Lung microvascular endothelial cell (primary cell): ENCODE results near the gene CUL2. TPM values are rescaled to one million over a fixed set of nuclear protein-coding genes. Genes with fewer than 3 reads are reported as not detected.
"Not testable (repeated sequence)": the region's sequence is repeated elsewhere in the genome, so short reads cannot be mapped to it uniquely, and the experiment has no call there.

Source experiments
- DNase-seq, 2 donors: peaks; one replicate each; pipeline versions ENCODE4 v3.0.0 to v3.0.0-alpha.2; 2010; ENCODE audit warnings: low read depth in 2 of 2
- total RNA-seq: library from RNA; depleted of rRNA; stranded (reverse); fragments of >200 nt; gene quantifications from 2 replicates; pipeline ENCODE4 v1.2.1, GENCODE V29; 2014

Gene CUL2
- total RNA-seq, 1 donor from 2014 or later, result 20.0 TPM

DNA sequence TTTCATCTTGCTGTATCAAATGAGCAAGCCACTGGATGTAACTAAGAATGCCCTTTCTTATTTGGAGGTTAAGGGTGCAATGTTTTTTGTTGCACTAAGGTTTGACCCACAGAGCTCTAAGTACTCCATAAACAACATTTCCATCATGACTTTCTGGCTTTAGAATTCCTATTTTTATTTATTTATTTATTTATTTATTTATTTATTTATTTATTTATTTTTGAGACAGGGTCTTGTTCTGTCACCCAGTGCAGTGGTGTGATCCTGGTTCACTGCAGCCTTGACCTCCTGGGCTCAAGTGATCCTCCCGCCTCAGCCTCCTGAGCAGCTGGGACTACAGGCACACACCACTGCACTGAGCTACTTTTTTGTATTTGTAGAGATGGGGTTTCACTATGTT lies 9.9 kb downstream of the CUL2 start:
- DNase-seq, result not testable (repeated sequence)

DNA sequence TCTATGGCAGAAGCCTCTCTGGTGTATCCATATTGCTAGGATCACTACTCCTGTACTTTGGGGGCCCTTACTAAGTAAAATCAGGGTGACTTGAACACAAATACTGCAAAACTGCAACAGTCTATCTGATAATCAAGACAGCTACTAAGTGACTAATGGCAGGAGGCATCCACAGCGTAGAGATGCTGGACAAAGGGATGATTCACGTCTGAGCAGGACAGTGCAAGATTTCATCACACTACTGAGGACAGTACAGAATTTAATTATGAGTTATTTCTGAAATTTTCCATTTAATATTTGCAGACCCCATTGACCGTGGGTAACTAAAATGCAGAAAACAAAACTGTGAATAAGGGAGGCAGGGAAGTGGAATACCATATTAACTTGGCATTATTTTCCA lies 10.4 kb downstream of the CUL2 start:
- peak; percentile 16 to 72 for DNase-seq

DNA sequence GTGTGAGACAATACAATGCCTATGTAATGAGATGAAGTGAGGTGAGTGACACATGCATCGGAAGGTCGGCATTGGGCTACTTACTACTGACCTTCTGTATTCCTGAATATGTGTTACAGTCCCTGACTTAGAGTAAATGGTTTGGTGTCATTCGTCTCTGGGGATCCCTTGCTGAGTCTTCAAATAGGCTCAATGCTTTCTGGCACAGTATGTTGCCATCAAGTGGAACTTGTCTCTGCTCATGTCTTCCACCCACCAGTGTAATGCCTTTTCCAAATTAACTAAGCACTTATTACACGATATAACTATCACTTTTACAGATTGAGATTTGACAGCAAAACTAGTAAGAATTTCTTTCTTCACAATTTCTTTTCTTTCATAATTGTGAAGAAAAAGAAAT lies 10.9 kb downstream of the CUL2 start:
- DNase-seq, result no peak

DNA sequence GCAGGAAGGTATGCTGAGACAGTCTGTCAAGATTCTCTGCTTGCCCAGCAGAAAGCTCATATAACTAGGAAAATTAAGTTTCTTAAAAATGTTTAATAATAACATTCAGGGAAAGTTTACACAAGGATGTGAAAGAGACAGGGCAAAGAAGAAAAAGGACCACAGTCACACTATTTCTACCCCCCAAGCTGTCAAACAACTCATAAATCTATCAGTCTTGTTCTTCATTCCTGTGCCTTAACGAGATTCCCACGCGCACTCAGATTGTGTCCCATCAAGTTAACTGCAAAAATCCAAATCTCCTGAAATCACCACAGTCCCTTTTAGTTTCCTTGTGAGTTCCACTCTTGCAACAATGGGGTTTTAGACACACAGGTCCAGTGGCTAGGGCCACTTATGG lies 14.9 kb downstream of the CUL2 start:
- DNase-seq, result no peak

DNA sequence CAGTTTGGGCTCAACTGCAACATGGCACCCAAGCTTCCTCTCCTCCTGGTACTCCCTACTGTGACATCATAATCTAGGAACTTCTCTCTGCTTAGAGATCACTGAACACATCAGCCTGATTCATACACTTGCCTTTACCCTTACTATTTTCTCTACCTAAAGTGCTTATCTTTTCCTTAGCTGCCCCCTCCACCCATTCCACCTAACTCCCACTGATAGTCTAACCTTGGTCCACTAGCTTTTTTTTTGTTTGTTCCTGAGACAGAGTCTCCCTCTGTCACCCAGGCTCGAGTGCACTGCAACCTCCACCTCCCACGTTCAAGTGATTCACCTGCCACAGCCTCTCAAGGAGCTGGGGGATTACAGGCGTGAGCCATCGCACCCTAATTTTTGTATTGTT lies 15.9 kb downstream of the CUL2 start:
- no peak for DNase-seq

DNA sequence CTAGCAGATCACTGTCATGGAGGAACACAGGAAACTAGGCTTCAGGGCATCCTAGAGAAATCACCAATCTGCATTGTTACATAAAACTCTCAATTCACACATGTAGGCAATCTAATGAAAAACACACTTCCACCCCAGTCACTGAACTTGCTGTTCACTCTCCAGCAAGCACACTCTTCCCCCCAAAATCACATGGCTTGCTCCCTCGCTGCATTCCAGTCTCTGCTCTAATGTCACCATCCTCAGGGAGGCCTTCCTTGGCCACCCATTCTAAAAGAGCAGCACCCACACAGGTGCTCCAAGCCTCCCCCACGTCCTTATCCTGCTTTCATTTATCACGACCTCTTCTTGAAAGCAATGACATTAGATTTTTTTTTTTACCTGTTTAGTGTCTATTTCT lies 19.6 kb downstream of the CUL2 start:
- DNase-seq, result no peak

DNA sequence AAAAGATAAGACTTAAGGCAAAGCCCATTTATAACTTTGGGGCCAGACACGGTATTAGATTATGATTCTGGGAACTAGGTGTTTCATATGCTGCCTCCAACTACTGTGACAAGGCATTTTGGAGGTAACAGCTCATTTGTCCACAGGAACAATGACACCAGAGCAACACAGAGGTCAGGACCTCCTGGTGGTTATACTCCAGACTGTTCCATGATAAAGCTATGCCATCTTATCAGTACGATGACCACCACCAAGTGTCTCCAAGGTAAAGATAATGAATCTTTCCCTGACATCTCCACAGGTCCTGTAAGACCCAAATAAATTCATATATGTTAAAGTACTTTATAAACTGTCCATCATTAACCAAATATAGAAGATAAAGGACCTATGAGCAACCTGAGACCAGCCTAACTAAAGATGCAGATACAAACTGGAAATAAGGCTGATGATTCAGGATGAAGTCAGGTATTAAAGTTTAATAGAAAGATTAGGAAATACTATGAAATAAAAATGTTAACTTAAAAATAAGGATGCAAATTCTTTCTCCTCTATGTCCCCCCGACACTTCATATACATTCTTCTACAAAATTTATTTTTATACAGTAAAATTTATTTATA lies 26.2 kb downstream of the CUL2 start:
- no peak for DNase-seq

DNA sequence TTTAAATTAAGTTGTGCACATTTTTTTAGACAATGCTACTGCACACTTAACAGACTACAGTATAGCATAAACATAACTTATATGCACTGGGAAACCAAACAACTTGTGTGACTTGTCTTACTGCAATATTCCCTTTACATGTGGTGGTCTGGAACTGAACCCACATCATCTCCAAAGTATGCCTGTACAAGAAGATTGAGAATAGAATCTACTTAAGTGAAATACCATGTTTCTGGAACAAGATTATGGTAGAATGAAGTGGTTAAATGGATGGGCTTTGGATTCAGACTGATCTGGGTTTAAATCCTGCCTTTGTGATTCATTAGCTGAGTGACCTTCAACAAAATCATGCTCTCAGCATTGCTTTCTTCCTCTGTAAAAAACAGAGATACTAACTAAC lies 30.7 kb downstream of the CUL2 start:
- no peak for DNase-seq

DNA sequence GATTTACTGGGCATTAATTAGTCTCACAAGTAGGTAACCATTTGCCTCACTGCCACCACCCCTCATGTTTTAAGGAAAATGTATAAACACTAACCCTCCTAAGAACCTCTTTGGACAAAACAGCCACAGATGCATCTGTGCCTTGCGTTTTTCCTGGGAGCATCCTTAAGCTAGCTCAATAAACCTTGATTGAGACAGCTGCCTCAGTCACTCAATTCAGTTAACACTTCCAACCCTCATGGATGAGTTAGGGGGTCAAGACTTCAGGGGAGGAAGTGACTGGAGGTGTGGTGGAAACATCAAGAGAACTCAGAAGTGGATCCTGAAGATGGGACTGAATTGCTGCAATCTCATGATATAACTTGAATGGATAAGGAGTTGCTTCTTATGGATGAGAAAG lies 31.5 kb downstream of the CUL2 start:
- no peak for DNase-seq

DNA sequence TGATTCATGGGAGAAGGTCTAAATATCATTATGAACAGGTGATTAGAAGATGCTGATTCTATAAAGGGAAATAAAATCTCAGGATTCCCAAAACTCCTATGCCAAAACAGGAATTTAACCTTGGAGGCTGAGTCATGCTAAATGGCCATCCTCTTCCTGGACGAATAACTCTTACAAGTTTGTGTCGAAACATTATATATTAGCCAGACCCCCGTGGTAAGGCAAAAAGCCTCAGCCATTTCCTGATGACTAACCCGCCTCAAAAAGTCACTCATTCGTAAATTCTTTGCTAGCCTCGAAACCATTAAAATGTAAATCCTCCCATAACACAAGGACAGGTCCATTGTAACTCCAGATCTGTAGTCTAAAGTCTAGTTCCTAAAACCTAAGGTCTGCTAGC lies 32.0 kb downstream of the CUL2 start:
- peak; percentile 67 to 90 for DNase-seq

DNA sequence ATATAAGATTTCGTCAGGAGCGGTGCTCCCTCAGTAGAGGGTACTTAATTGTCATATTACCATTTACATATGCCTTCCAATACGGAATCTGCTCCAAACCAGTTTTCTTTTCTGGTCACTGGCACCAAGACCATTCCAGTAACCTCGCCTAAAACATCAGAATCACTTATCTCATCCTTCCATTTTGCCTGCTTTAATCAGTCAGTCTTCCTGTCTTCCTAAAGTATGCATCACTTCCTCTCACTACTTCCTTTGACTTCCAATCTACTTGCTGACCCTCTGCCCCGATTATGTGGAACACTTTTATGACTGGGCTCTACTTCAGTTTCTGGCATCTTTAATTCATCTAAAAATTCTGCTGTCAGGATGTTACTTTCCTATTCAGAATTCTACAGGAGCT lies 33.5 kb downstream of the CUL2 start:
- DNase-seq, result peak; percentile 41 to 74

DNA sequence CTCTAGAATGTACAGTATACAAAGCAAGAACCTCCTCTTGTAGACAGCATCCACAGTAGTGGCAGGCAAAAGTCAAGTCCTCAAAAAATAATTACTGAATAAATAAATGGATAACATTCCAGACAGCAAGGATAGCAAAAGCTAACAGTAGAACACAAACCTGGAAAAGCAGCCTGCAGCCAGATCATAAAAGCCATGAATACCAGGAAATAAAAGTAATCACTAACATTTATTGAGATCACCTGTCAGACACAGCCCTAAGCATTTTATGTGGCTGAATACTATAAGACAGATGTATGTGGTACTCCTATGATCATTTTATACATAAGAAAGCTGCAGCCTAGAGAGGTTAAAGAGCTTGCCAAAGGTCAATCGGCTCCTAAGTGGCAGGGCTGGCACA lies 34.0 kb downstream of the CUL2 start:
- peak in 1 of 2 donors; percentile 38 for DNase-seq

DNA sequence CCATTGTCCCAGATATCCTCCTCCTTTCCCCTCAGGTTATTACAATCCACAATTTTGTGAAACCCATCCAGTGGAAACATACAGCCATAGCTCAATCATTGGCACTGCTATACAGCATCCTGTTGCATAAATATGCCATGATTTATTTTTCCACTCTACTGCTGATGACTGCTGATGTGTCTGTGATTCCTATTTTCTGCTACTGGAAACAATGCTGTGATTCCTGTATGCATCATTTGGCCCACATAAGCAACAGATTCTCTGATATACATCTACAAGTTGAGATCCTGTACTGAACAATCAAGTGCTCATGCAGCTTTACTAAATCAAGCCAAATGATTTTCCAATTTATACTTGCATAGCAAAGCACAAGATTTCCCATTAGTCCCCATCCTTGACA lies 39.6 kb downstream of the CUL2 start:
- DNase-seq, result peak; percentile 78 to 98

DNA sequence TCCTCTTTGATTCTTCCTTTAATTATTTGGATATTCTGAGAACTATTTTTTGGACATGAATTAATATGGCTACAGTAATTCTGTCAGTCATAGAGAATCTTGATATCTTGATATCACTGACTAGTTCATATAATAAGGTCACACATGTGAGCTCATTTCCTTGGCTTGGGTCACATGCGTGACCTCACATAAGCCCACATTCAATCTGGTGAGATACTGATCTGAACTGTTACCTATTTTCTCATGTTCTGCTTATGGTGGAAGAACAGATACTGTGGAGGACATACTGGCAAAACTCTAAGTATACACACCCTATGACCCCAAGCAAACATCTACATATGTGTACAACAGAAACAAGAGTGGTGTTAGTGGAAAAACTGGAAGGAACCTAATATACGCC lies 44.1 kb downstream of the CUL2 start:
- DNase-seq, result no peak

DNA sequence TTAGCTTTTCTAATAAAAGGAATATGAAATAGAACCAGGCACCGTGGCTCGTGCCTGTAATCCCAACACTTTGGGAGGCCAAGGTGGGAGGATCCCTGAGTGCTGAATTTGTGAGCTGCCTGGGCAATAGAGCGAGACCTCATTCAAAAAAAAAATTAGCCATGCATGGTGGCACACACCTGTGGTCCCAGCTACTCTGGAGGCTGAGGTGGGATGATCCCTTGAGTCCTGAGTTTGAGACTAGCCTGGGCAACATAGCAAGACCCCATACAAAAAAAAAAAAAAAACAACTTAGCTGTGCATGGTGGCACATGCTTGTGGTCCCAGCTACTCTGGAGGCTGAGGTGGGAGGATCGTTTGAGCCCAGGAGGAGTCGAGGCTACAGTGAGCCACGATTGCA lies 44.9 kb downstream of the CUL2 start:
- DNase-seq, result not testable (repeated sequence)

DNA sequence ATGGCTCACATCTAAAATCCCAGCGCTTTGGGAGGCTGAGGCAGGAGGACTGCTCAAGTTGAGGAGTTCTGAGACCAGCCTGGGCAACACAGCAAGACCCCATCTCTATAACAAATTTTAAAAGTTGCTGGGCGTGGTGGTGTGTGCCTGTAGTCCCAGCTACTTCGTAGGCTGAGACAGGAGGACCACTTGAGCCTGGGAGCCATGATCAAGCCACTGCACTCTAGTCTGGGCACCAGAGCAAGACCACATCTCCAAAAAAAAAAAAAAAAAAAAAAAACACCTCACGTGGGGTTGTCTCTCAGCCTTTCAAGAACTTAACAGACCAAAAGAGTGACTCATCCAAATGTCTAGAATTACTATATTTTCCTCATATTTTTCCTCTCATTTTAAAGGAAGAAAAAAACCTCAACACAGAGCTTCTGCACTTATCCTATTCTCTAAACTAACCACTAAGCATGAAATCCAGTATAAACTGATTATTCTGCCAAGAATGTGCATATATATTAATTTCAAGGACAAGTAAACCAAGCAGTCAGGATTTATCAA lies 46.3 kb downstream of the CUL2 start:
- DNase-seq, result no peak

DNA sequence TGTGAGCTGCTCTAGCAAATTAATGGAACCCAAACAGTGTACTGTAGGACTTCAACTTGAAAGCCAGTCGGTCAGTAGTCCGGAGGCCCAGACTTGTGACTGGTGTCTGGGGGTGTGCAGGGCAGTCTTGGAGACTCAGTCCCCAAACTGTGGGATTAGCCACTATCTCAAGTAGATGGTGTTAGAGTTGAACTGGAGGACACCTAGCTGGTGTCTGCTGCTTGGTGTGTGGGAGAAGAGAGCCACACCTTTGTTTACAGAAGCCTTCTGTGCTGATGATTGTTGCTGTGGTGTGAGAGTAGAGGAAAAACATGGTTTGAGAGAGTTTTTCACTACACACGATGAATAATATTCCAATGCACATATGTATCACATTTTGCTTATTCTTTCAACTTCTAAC lies 47.4 kb downstream of the CUL2 start:
- DNase-seq, result no peak

DNA sequence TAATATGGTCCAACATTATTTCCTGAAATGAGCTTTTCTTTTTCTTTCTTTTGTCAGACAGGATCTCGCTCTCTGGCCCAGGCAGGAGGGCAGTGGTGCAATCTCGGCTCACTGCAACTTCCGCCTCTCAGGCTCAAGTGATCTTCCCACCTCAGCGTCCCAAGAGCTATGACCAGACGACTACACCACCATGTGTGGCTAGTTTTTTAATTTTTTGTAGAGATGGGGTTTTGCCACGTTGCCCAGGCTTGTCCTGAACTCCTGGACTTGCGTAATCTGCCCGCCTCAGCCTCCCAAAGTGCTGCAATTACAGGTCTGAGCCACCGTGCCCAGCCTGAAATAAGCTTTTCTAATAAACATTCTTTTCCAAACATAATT lies 48.6 kb downstream of the CUL2 start:
- DNase-seq, result no peak

DNA sequence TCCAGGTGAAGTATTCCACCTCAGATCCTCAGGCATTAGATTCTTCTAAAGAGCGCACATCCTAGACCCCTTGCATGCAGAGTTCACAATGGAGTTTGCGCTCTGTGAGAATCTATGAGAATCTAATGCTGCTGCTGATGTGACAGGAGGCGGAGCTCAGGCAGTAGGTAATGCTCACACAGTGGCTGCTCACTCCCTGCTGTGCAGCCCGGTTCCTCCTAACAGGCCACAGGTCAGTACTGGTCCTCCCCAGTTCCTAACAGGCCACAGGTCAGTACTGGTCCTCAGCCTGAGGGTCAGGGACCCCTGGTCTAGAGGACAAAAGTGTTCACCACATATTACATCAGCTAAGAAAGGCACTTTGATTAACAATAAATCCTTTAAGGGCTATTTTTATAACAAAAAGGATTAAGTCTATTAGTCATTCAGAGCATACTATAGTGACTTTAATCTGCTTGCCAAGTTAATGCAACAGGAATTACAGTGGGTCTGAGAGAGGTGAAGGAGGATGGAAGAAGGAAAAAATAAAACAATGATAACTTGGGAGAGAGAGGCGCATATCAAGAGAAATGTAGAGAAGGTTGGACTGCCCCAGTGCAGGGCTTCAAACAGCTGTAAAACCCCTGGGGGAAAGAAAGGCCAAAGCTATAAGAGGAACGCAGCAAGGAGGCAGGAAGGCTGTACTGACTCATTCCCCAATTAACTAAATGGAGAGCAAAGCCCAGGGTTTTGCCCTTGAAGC lies 49.2 kb downstream of the CUL2 start:
- DNase-seq, result peak in 1 of 2 donors; percentile 45

DNA sequence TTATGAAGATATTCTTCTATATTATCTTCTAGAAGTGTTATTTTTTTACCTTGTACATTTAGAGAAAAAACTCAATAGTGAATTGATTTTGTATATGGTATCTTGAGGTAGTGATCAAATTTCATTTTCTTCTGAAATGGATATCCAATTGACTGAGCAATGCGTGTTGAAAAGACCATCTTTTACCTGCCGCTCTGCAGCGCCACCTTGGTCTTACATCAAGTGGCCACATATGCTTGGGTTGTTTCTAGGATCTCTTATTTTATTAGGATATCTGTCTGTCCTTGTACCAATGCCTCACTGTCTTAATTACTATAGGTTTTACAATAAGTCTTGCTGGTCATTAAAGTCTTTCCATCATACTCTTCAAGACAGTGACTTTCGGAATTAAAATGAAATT lies 53.0 kb downstream of the CUL2 start:
- no peak for DNase-seq

DNA sequence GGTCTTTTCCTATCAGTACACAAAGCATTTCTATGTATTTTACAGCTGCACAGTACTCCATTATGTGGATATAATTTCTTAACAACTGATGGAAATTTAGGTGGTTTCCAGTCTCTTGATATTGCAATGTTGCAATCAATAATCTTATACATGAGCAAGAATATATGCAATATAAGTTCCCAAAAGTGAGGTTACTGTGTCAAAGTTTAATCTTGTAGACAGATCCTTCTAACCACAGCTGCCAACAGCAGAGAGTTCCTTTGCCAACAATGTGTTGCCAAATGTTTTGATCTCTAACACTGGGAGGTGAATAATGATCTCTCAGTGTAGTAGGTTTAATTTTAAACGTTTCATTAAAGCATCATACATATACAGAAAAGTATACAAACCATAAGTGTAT lies 54.5 kb downstream of the CUL2 start:
- no peak for DNase-seq

DNA sequence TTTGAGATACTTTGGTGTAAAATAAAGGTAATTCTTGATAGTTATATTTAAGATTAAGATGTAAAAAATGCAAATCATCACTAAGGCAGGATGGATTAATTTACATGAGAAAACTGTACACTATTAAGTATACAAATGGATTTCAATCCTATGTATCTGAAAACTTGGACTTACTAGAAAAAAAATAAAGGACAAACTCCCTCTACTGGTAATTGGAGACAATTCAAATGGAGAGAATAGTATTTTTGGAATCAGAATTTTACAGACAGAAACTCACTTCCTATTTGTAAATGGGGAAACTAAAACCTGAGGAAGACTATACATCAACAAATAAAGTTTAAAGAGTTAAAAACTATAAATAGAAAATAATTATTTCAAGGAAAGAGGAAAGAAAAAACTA lies 62.6 kb downstream of the CUL2 start:
- DNase-seq, result peak; percentile 32 to 53

DNA sequence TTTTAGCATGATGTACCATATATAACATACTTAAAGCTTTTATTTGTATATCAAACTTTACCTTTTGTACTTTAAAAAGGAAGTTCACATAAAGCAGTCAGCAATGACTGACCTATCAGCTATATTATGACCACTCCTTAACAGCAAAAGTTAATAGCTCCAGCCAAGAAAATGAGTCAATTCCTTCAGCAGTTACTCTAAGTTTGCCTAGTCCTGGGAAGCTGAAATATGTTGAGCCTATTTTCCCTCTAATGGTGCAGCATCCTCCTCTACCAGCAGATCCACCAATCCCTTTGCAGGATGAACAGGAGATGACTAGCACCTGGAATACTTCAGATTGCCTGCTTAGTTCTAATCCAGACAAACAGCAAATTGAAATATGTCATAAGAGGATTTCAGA lies 64.2 kb downstream of the CUL2 start:
- DNase-seq, result peak in 1 of 2 donors; percentile 48
